GM12865 (cell line): ENCODE data around the gene SLC35A2.

Experiments used
- DNase-seq: peaks from one replicate; pipeline ENCODE4 v3.0.0; 2010; ENCODE audit warnings: low read depth
- H3K4me3 ChIP-seq: 2 replicates; pipeline ENCODE4 v1.5.1; 2011; ENCODE audit warnings: mild to moderate bottlenecking, low read depth, low read length, control low read depth
- CTCF ChIP-seq: IDR thresholded peaks from 2 replicates; pipeline ENCODE4 v1.5.1; 2011; ENCODE audit warnings: low read length, control low read depth, low read depth, inconsistent platforms; ENCODE audit not compliant: insufficient read depth; ENCODE audit errors: missing control alignments

Gene SLC35A2

GRCh38 chrX:48948589-48948988 is 37.1 kb upstream of the SLC35A2 start:
- H3K4me3 ChIP-seq: no peak overlapping the region
- DNase-seq: no peak
- TF ChIP-seq CTCF: no peak

GRCh38 chrX:48945517-48946348 is 34.3 kb upstream of the SLC35A2 start:
- peak; percentile 72 for TF ChIP-seq CTCF
- no peak overlapping the region for H3K4me3 ChIP-seq
- DNase-seq: peak; percentile 64

- no peak for TF ChIP-seq CTCF
- no peak overlapping the region for H3K4me3 ChIP-seq
Measured at GRCh38 chrX:48942895-48943294, 31.4 kb upstream of the SLC35A2 start.

GRCh38 chrX:48940404-48940955 is 29.0 kb upstream of the SLC35A2 start:
- peak overlapping the region; percentile 45 for H3K4me3 ChIP-seq
- peak; percentile 54 for DNase-seq
- no peak for TF ChIP-seq CTCF

More at GRCh38 chrX:48942895-48943294, 31.4 kb upstream of the SLC35A2 start:
- no peak for DNase-seq

GRCh38 chrX:48939524-48940228 is 28.2 kb upstream of the SLC35A2 start:
- peak; percentile 75 for DNase-seq
- H3K4me3 ChIP-seq: peak overlapping the region; percentile 45
- no peak for TF ChIP-seq CTCF

- H3K4me3 ChIP-seq: peak overlapping the region; percentile 45
- no peak for TF ChIP-seq CTCF
- peak; percentile 91 for DNase-seq
Measured at GRCh38 chrX:48938721-48939425, 27.4 kb upstream of the SLC35A2 start.
